HCT116 (cell line): ENCODE data around the gene FKBP5.

Source experiments
- CEBPB ChIP-seq: IDR thresholded peaks from 2 replicates; pipeline ENCODE4 v1.6.1; 2012; ENCODE audit warnings: low read depth
- CTCF ChIP-seq, 3 experiments: fragments of 200-600 bp in 1 of 3; sonication (generic) in 1 of 3; IDR thresholded peaks in 2 of 3; conservative IDR thresholded peaks in 1 of 3; 2 replicates each; pipeline ENCODE4 v1.5.1; 2012 to 2017; ENCODE audit warnings: low read depth in 2 of 3, low read length in 2 of 3, antibody characterized with exemption in 1 of 3, borderline replicate concordance in 1 of 3, control low read depth in 1 of 3, mild to moderate bottlenecking in 1 of 3, mixed read lengths in 1 of 3, mixed run types in 1 of 3, moderate library complexity in 1 of 3; ENCODE audit not compliant: insufficient read depth in 1 of 3
- EZH2 ChIP-seq: fragments of 200-600 bp; sonication (generic); IDR thresholded peaks from 2 replicates; pipeline ENCODE4 v1.6.1; 2017; ENCODE audit warnings: antibody characterized with exemption, mixed run types
- POLR2A ChIP-seq: IDR thresholded peaks from 2 replicates; pipeline ENCODE4 v1.7.0; 2011; ENCODE audit warnings: borderline replicate concordance; ENCODE audit not compliant: insufficient read depth, insufficient read length; ENCODE audit errors: extremely low read depth
- REST ChIP-seq: IDR thresholded peaks from 2 replicates; pipeline ENCODE4 v1.6.1; 2012; ENCODE audit warnings: low read depth
- SP1 ChIP-seq: IDR thresholded peaks from 2 replicates; pipeline ENCODE4 v1.6.1; 2012; ENCODE audit warnings: low read depth
- ZNF274 ChIP-seq: fragments of 200-500 bp; sonication (Bioruptor generic); IDR thresholded peaks from 2 replicates; pipeline ENCODE4 v1.6.1; 2014; ENCODE audit warnings: mild to moderate bottlenecking, low read depth, low read length, inconsistent platforms

- TF ChIP-seq EZH2 (no peak), ZNF274 (no peak), CTCF (IDR thresholded peaks at IDR 0.05 in 2 of 3, conservative IDR thresholded peaks at IDR 0.05 in 1 of 3; ENCODE audit: borderline replicate concordance in 1 of 3, insufficient read depth in 1 of 3, low read depth in 2 of 3, low read length in 2 of 3) (peak; percentile 38 to 97 (median 96); a peak in 5 of 6 replicates), POLR2A (no peak), SP1 (no peak), REST (no peak), CEBPB (no peak)
Measured at GRCh38 chr6:35552285-35552917, 136.3 kb downstream of the FKBP5 start.
